WTC11 (cell line): ENCODE data around the gene FSHR.

Source experiments
- CREM ChIP-seq: sonication (generic); formaldehyde crosslinking; IDR thresholded peaks from 2 replicates; pipeline ENCODE4 v1.8.1; 2022; ENCODE audit warnings: mild to moderate bottlenecking, missing genetic modification reagents, moderate library complexity
- CTCF ChIP-seq: fragments of 200-600 bp; IDR thresholded peaks from 2 replicates; pipeline ENCODE4 v1.8.0; 2022; ENCODE audit warnings: antibody characterized with exemption
- E2F1 ChIP-seq: sonication (generic); formaldehyde crosslinking; IDR thresholded peaks from 2 replicates; pipeline ENCODE4 v1.8.0; 2022; ENCODE audit warnings: mild to moderate bottlenecking, missing genetic modification reagents
- IRF1 ChIP-seq: sonication (generic); formaldehyde crosslinking; IDR thresholded peaks from 2 replicates; pipeline ENCODE4 v1.8.0; 2023; ENCODE audit warnings: missing genetic modification reagents
- MLX ChIP-seq: sonication (generic); formaldehyde crosslinking; IDR thresholded peaks from 2 replicates; pipeline ENCODE4 v1.8.1; 2023; ENCODE audit warnings: mild to moderate bottlenecking, missing genetic modification reagents, moderate library complexity
- PRDM15 ChIP-seq: sonication (generic); formaldehyde crosslinking; IDR thresholded peaks from 2 replicates; pipeline ENCODE4 v1.8.0; 2022; ENCODE audit warnings: missing genetic modification reagents
- TCF7 ChIP-seq: sonication (generic); formaldehyde crosslinking; IDR thresholded peaks from 2 replicates; pipeline ENCODE4 v1.8.0; 2022; ENCODE audit warnings: mild to moderate bottlenecking, low read depth, missing genetic modification reagents, moderate library complexity
- USF2 ChIP-seq: sonication (generic); formaldehyde crosslinking; IDR thresholded peaks from 2 replicates; pipeline ENCODE4 v1.8.1; 2023; ENCODE audit warnings: mild to moderate bottlenecking, missing genetic modification reagents, moderate library complexity
- ZBTB21 ChIP-seq: sonication (generic); formaldehyde crosslinking; IDR thresholded peaks from 2 replicates; pipeline ENCODE4 v1.8.1; 2023; ENCODE audit warnings: mild to moderate bottlenecking, missing genetic modification reagents, borderline replicate concordance
- ZNF396 ChIP-seq: fragments of 250-450 bp; sonication (Bioruptor Pico); IDR thresholded peaks from 2 replicates; pipeline ENCODE4 v1.8.0; 2021; ENCODE audit warnings: mild to moderate bottlenecking, moderate library complexity, borderline replicate concordance

- TF ChIP-seq CTCF (no peak), MLX (no peak), IRF1 (CRISPR knock-in tag) (no peak), ZNF396 (CRISPR knock-in tag) (no peak), E2F1 (CRISPR knock-in tag) (no peak), CREM (CRISPR knock-in tag) (no peak), PRDM15 (CRISPR knock-in tag) (no peak), USF2 (CRISPR knock-in tag) (no peak), TCF7 (CRISPR knock-in tag) (no peak), ZBTB21 (CRISPR knock-in tag) (no peak)
Observed at GRCh38 chr2:48939232-48939631, 215.1 kb downstream of the FSHR start.
